NCI-H2227 treated with DMSO at 0.1 percent for 48 hours (cell line): ENCODE data around the gene RGPD8.
"Not testable (repeated sequence)": the region's sequence is repeated elsewhere in the genome, so short reads cannot be mapped to it uniquely, and the experiment has no call there.

Source experiments
- DNase-seq: peaks from one replicate; lab custom pipeline; 2025; lab: John Stamatoyannopoulos, UW

RGPD8 gene

GRCh38 chr2:112433480-112433879 is at the start of gene RGPD8:
RGPD8 (minus strand) TSS chr2:112433645; CDS start chr2:112433453, 192 bp downstream.
- DNase-seq: not testable (repeated sequence)

GRCh38 chr2:112483042-112483473 is 49.6 kb upstream of the RGPD8 start:
- peak; percentile 26 for DNase-seq

GRCh38 chr2:112482309-112483041 is 49.0 kb upstream of the RGPD8 start:
- no peak for DNase-seq

GRCh38 chr2:112481528-112482233 is 48.2 kb upstream of the RGPD8 start, which contains the start of gene TTL:
TTL (plus strand) TSS chr2:112482156; CDS start chr2:112482345, 189 bp downstream.
- peak; percentile 70 for DNase-seq

- DNase-seq: peak; percentile 79
Observed at GRCh38 chr2:112481050-112481527, 47.6 kb upstream of the RGPD8 start.

- DNase-seq: no peak
Observed at GRCh38 chr2:112480530-112481049, 47.1 kb upstream of the RGPD8 start.

GRCh38 chr2:112476434-112476833 is 43.0 kb upstream of the RGPD8 start:
- DNase-seq: no peak

GRCh38 chr2:112474844-112475486 is 41.5 kb upstream of the RGPD8 start:
- DNase-seq: no peak

GRCh38 chr2:112472547-112473263 is 39.3 kb upstream of the RGPD8 start:
- DNase-seq: no peak

- no peak for DNase-seq
Observed at GRCh38 chr2:112465382-112465781, 31.9 kb upstream of the RGPD8 start.

- DNase-seq: no peak
Observed at GRCh38 chr2:112463256-112463655, 29.8 kb upstream of the RGPD8 start.

GRCh38 chr2:112462178-112462577 is 28.7 kb upstream of the RGPD8 start:
- DNase-seq: no peak

- no peak for DNase-seq
Observed at GRCh38 chr2:112459372-112459771, 25.9 kb upstream of the RGPD8 start.

GRCh38 chr2:112454586-112454985 is 21.1 kb upstream of the RGPD8 start:
- DNase-seq: no peak

GRCh38 chr2:112451317-112451716 is 17.9 kb upstream of the RGPD8 start:
- DNase-seq: no peak

GRCh38 chr2:112449854-112450253 is 16.4 kb upstream of the RGPD8 start:
- DNase-seq: no peak

- not testable (repeated sequence) for DNase-seq
Observed at GRCh38 chr2:112444256-112444655, 10.8 kb upstream of the RGPD8 start.

GRCh38 chr2:112438603-112439261 is 5.3 kb upstream of the RGPD8 start:
- not testable (repeated sequence) for DNase-seq

GRCh38 chr2:112437405-112437831 is 4.0 kb upstream of the RGPD8 start:
- not testable (repeated sequence) for DNase-seq

GRCh38 chr2:112436993-112437392 is 3.5 kb upstream of the RGPD8 start:
- DNase-seq: not testable (repeated sequence)
